H1 (cell line): ENCODE measurements around the gene AGAP1. TPM values are rescaled to one million over a fixed set of nuclear protein-coding genes. Genes with fewer than 3 reads are reported as not detected.

ENCODE experiments used
- CTCF ChIA-PET: fragments of 300-600 bp; sonication (Branson Sonifier 250); formaldehyde crosslinking; loops from one replicate; lab custom pipeline; 2021; ENCODE audit not compliant: partially characterized antibody; lab: Charles Lee
- POLR2A ChIA-PET: fragments of 300-600 bp; sonication (Branson Sonifier 250); formaldehyde crosslinking; loops from one replicate; lab custom pipeline; 2021; ENCODE audit warnings: inconsistent platforms; ENCODE audit not compliant: partially characterized antibody; lab: Charles Lee
- DNase-seq, 2 experiments: peaks; one replicate each; pipeline versions ENCODE4 v3.0.0 to v3.0.0-alpha.2; 2010 to 2022; ENCODE audit warnings: low spot score in 2 of 2, low read depth in 1 of 2, mixed read lengths in 1 of 2
- FAIRE-seq: peaks from 2 replicates; lab custom pipeline; 2011; peaks lifted over from hg19 to GRCh38; lab: Jason Lieb, UNC
- H2AFZ ChIP-seq: 2 replicates; pipeline ENCODE4 v1.8.1; 2012; ENCODE audit warnings: low read length, inconsistent platforms
- H2AK5ac ChIP-seq: 2 replicates; pipeline ENCODE4 v1.6.1; 2013; ENCODE audit warnings: low read depth, low read length
- H2BK120ac ChIP-seq: replicated peaks from 2 replicates; pipeline ENCODE3; 2013; ENCODE audit warnings: low read depth, low read length, inconsistent platforms
- H2BK12ac ChIP-seq: 2 replicates; pipeline ENCODE4 v1.6.1; 2013; ENCODE audit warnings: low read depth, low read length
- H2BK15ac ChIP-seq: 2 replicates; pipeline ENCODE4 v1.6.1; 2013; ENCODE audit warnings: low read length
- H2BK20ac ChIP-seq: 2 replicates; pipeline ENCODE4 v1.6.1; 2013; ENCODE audit warnings: low read length
- H2BK5ac ChIP-seq: 2 replicates; pipeline ENCODE4 v1.6.1; 2013; ENCODE audit warnings: low read depth, low read length
- H3K14ac ChIP-seq: 2 replicates; pipeline ENCODE4 v1.6.1; 2013; ENCODE audit warnings: inconsistent platforms; ENCODE audit not compliant: insufficient read length
- H3K18ac ChIP-seq: 2 replicates; pipeline ENCODE4 v1.6.1; 2013; ENCODE audit warnings: low read length; ENCODE audit errors: extremely low read depth
- H3K23ac ChIP-seq: 2 replicates; pipeline ENCODE4 v1.6.1; 2013; ENCODE audit warnings: inconsistent platforms; ENCODE audit not compliant: insufficient read length
- H3K23me2 ChIP-seq: 2 replicates; pipeline ENCODE4 v1.6.1; 2013; ENCODE audit warnings: low read depth, low read length
- H3K27ac ChIP-seq: 2 replicates; pipeline ENCODE4 v1.6.1; 2011; ENCODE audit warnings: low read depth, low read length, inconsistent platforms
- H3K27me3 ChIP-seq, 4 experiments: replicated peaks in 1 of 4; 1 replicate in 1 of 4; 2 replicates in 3 of 4; pipeline versions ENCODE4 v1.6.1 to v1.8.1; 2011 to 2013; ENCODE audit warnings: low read length in 3 of 4, mild to moderate bottlenecking in 3 of 4, inconsistent platforms in 2 of 4, mixed read lengths in 2 of 4, moderate library complexity in 1 of 4; ENCODE audit not compliant: control insufficient read depth in 3 of 4, insufficient read depth in 3 of 4; ENCODE audit errors: extremely low read depth in 1 of 4
- H3K36me3 ChIP-seq, 4 experiments: 2 replicates each; pipeline versions ENCODE4 v1.6.1 to v1.8.1; 2011 to 2013; ENCODE audit warnings: mild to moderate bottlenecking in 4 of 4, low read length in 3 of 4, moderate library complexity in 2 of 4, control low read depth in 1 of 4, inconsistent platforms in 1 of 4; ENCODE audit not compliant: insufficient read depth in 4 of 4, control insufficient read depth in 2 of 4
- H3K4ac ChIP-seq: replicated peaks from 2 replicates; pipeline ENCODE3; 2013; ENCODE audit warnings: low read length, low read depth, mixed read lengths, inconsistent platforms; ENCODE audit not compliant: insufficient read length
- H3K4me1 ChIP-seq, 4 experiments: replicated peaks in 1 of 4; 1 replicate in 1 of 4; 2 replicates in 3 of 4; pipeline versions ENCODE4 v1.6.1 to v1.8.1; 2011 to 2013; ENCODE audit warnings: low read length in 3 of 4, inconsistent platforms in 2 of 4, mixed read lengths in 1 of 4; ENCODE audit not compliant: insufficient read depth in 4 of 4, control insufficient read depth in 3 of 4
- H3K4me2 ChIP-seq, 2 experiments: 2 replicates each; pipeline versions ENCODE4 v1.6.1 to v1.8.1; 2011 to 2013; ENCODE audit warnings: low read depth in 2 of 2, low read length in 2 of 2, control low read depth in 1 of 2, inconsistent platforms in 1 of 2, mild to moderate bottlenecking in 1 of 2; ENCODE audit not compliant: insufficient read depth in 1 of 2
- H3K4me3 ChIP-seq, 4 experiments: fragments of 200-600, 300-600 bp in 1 of 4; sonication (generic), shearing (Covaris generic), sonication (Bioruptor Twin) in 1 of 4; 2 replicates each; pipeline versions ENCODE4 v1.5.1 to v1.8.1; 2011 to 2016; ENCODE audit warnings: low read length in 4 of 4, low read depth in 3 of 4, control low read depth in 2 of 4, inconsistent platforms in 2 of 4, mild to moderate bottlenecking in 2 of 4, mixed read lengths in 1 of 4, moderate library complexity in 1 of 4; ENCODE audit not compliant: insufficient read depth in 2 of 4; ENCODE audit errors: extremely low read depth in 1 of 4
- H3K56ac ChIP-seq: replicated peaks from 2 replicates; pipeline ENCODE3; 2013; ENCODE audit warnings: low read depth, mild to moderate bottlenecking, mixed read lengths, low read length, inconsistent platforms; ENCODE audit not compliant: insufficient read length
- H3K79me1 ChIP-seq: 2 replicates; pipeline ENCODE4 v1.6.1; 2013; ENCODE audit warnings: low read depth, low read length, control low read depth
- H3K79me2 ChIP-seq, 2 experiments: 2 replicates each; pipeline versions ENCODE4 v1.6.1 to v1.8.1; 2012 to 2013; ENCODE audit warnings: low read length in 2 of 2, mild to moderate bottlenecking in 2 of 2, inconsistent platforms in 1 of 2; ENCODE audit not compliant: insufficient read depth in 2 of 2, control insufficient read depth in 1 of 2
- H3K9ac ChIP-seq, 4 experiments: replicated peaks in 1 of 4; 1 replicate in 1 of 4; 2 replicates in 3 of 4; pipeline versions ENCODE4 v1.6.1 to v1.8.1; 2011 to 2013; ENCODE audit warnings: low read depth in 3 of 4, low read length in 3 of 4, control low read depth in 2 of 4, mild to moderate bottlenecking in 2 of 4, moderate library complexity in 2 of 4, inconsistent platforms in 1 of 4; ENCODE audit errors: extremely low read depth in 1 of 4
- H3K9me3 ChIP-seq, 2 experiments: 2 replicates each; pipeline versions ENCODE4 v1.6.1 to v1.8.1; 2012 to 2013; ENCODE audit warnings: mild to moderate bottlenecking in 2 of 2, moderate library complexity in 2 of 2, control low read depth in 1 of 2, inconsistent platforms in 1 of 2, low read depth in 1 of 2, low read length in 1 of 2, mixed read lengths in 1 of 2; ENCODE audit not compliant: insufficient read depth in 2 of 2
- H4K20me1 ChIP-seq, 2 experiments: replicated peaks in 1 of 2; 2 replicates each; pipeline versions ENCODE3 to v1.8.1; 2011 to 2013; ENCODE audit warnings: inconsistent platforms in 2 of 2, low read length in 2 of 2, mild to moderate bottlenecking in 1 of 2; ENCODE audit not compliant: insufficient read depth in 2 of 2, control insufficient read depth in 1 of 2
- H4K5ac ChIP-seq: 2 replicates; pipeline ENCODE4 v1.6.1; 2013; ENCODE audit warnings: low read length, low read depth, mixed read lengths, inconsistent platforms; ENCODE audit not compliant: insufficient read length
- H4K8ac ChIP-seq: 2 replicates; pipeline ENCODE4 v1.8.0; 2013; ENCODE audit warnings: mild to moderate bottlenecking, moderate library complexity, low read length, inconsistent platforms; ENCODE audit not compliant: insufficient read depth; ENCODE audit errors: extremely low read depth
- H4K91ac ChIP-seq: replicated peaks from 2 replicates; pipeline ENCODE3; 2013; ENCODE audit warnings: low read length, mixed read lengths, inconsistent platforms; ENCODE audit not compliant: insufficient read length
- ASH2L ChIP-seq: fragments of 200-600, 300-600 bp; sonication (generic); IDR thresholded peaks from one replicate; pipeline ENCODE4 v1.7.1; 2017; ENCODE audit warnings: low read length
- ATF3 ChIP-seq: IDR thresholded peaks from 2 replicates; pipeline ENCODE4 v1.6.1; 2011; ENCODE audit warnings: low read depth, mild to moderate bottlenecking, low read length; ENCODE audit not compliant: insufficient read depth
- CBX5 ChIP-seq: fragments of 300-800, 300-1000 bp; sonication (generic); IDR thresholded peaks from 2 replicates; pipeline ENCODE4 v1.7.1; 2016; ENCODE audit warnings: antibody characterized with exemption, low read length, low read depth
- JUND ChIP-seq: IDR thresholded peaks from 2 replicates; pipeline ENCODE4 v1.6.1; 2011; ENCODE audit warnings: mild to moderate bottlenecking, improper control_type of control experiment, low read length
- KDM1A ChIP-seq: fragments of 200-600, 300-600 bp; sonication (generic); IDR thresholded peaks from 2 replicates; pipeline ENCODE4 v1.7.1; 2016; ENCODE audit warnings: mild to moderate bottlenecking, low read length, borderline replicate concordance
- MAX ChIP-seq: IDR thresholded peaks from 2 replicates; pipeline ENCODE4 v1.6.1; 2012; ENCODE audit warnings: inconsistent platforms
- POLR2A ChIP-seq, 2 experiments: IDR thresholded peaks; 1 replicate in 1 of 2; 2 replicates in 1 of 2; pipeline ENCODE4 v1.6.1; 2011; ENCODE audit warnings: low read depth in 2 of 2, low read length in 2 of 2, mild to moderate bottlenecking in 2 of 2; ENCODE audit errors: control extremely low read depth in 1 of 2
- POU5F1 ChIP-seq: IDR thresholded peaks from 2 replicates; pipeline ENCODE4 v1.6.1; 2011; ENCODE audit warnings: low read depth, mild to moderate bottlenecking, low read length, moderate library complexity
- TEAD4 ChIP-seq: IDR thresholded peaks from 2 replicates; pipeline ENCODE4 v1.6.1; 2012; ENCODE audit warnings: low read depth, low read length, inconsistent platforms, mixed read lengths
- WGBS, 2 experiments: shearing (Covaris generic) in 1 of 2; methylation state at CpG; one replicate each; pipeline versions ENCODE4 v1.1.6 to v1.1.7; 2013 to 2015; ENCODE audit warnings: low lambda C conversion rate in 2 of 2, mixed read lengths in 2 of 2, inconsistent platforms in 1 of 2, low coverage in 1 of 2, missing lambda C conversion rate in 1 of 2; ENCODE audit not compliant: insufficient replicate concordance in 2 of 2, insufficient coverage in 1 of 2, insufficient read length in 1 of 2; ENCODE audit errors: extremely low coverage in 1 of 2, missing lambda C conversion rate in 1 of 2; 5-methylcytosine and 5-hydroxymethylcytosine counted together
- polyA plus RNA-seq, 7 experiments: library from polyadenylated mRNA; depleted of rRNA in 3 of 7; stranded (reverse) in 5 of 7; unstranded in 2 of 7; fragments of >200 nt in 5 of 7; fragments of 200-250 nt in 2 of 7; gene quantifications; 1 replicate in 5 of 7; 2 replicates in 1 of 7; 4 replicates in 1 of 7; pipeline versions ENCODE4 v1.2.1 to v1.2.3, GENCODE V29; 2011 to 2013; ENCODE audit warnings: missing spikeins in 2 of 7, mixed read lengths in 2 of 7
- total RNA-seq: library from RNA; stranded (reverse); fragmentation: NEBNext Ultra II Directional; extraction: Animal tissue kit (Norgen Biotek cat#: 25700); gene quantifications from 2 replicates; pipeline ENCODE4 v1.2.1, GENCODE V29; 2021

The AGAP1 gene
- total and polyA plus RNA-seq, 2 of the 8 experiments (the other 6 are each of a cell fraction or from before 2014, with no cell fraction given): 18.1 to 39.4 TPM

GRCh38 chr2:235643680-235644511 is 150.1 kb downstream of the AGAP1 start:
- H2BK12ac ChIP-seq: no peak overlapping the region
- no peaks in the 10 kb centered on the region for H3K23me2 ChIP-seq
- H3K18ac ChIP-seq: no peak overlapping the region
- H3K4me1 ChIP-seq: peaks cover 5 to 17% (median 12%) of the 10 kb centered on the region in 4 experiments; a peak in 6 of 7 replicates
- no peak overlapping the region for H3K23ac ChIP-seq
- ChIA-PET POLR2A (interaction anchor here (1.6 kb wide), 2 partner anchors 10 to 15 kb away, joined by 4 to 5 read pairs; no protein-coding TSS in a partner anchor), CTCF (interaction anchor here (0.8 to 1.9 kb wide), 9 partner anchors 11 to 102 kb away, joined by 3 to 8 read pairs (median 3); no protein-coding TSS in a partner anchor)
- TF ChIP-seq ASH2L: no peak
- TF ChIP-seq ATF3: no peak
- TF ChIP-seq POLR2A (IDR thresholded peaks at IDR 0.05; ENCODE audit: control extremely low read depth in 1 of 2, low read depth in 2 of 2, low read length in 2 of 2): no peak
- no peak for TF ChIP-seq JUND
- no peak for TF ChIP-seq MAX
- no peak for TF ChIP-seq POU5F1
- no peak for TF ChIP-seq KDM1A
- TF ChIP-seq CBX5: no peak
- TF ChIP-seq TEAD4: no peak
- H2BK15ac ChIP-seq: no peak overlapping the region; the same call in 1 of the 2 replicates
- H2BK5ac ChIP-seq: no peak overlapping the region
- no peak overlapping the region for H4K91ac ChIP-seq
- H3K14ac ChIP-seq: no peak overlapping the region
- H2AFZ ChIP-seq: no peak overlapping the region
- no peak overlapping the region for H2AK5ac ChIP-seq
- H3K27ac ChIP-seq: no peak overlapping the region
- no peak overlapping the region; the same call in 1 of the 2 replicates for H4K8ac ChIP-seq
- H3K56ac ChIP-seq: no peak overlapping the region
- DNase-seq: no peak
- H2BK20ac ChIP-seq: no peak overlapping the region
- H2BK120ac ChIP-seq: no peak overlapping the region
- H3K79me1 ChIP-seq: peaks cover 11% of the 10 kb centered on the region; the same call in 1 of the 2 replicates
- H3K36me3 ChIP-seq: no peaks in the 10 kb centered on the region
- peaks cover 0 to 3% of the 10 kb centered on the region in 2 experiments for H4K20me1 ChIP-seq
- no peaks in the 10 kb centered on the region for H3K9me3 ChIP-seq
- no peak overlapping the region for H3K4me2 ChIP-seq
- H3K4ac ChIP-seq: no peak overlapping the region
- H4K5ac ChIP-seq: no peak overlapping the region
- no peak for FAIRE-seq
- 91% methylated on average over 16 of the region's 16 CpGs; no CpG with 5 or more reads in 1 of the 2 experiments for WGBS, 2 experiments
- H3K27me3 ChIP-seq: no peaks in the 10 kb centered on the region
- H3K4me3 ChIP-seq: no peak overlapping the region
- peaks cover 0 to 56% of the 10 kb centered on the region in 2 experiments; a peak in 3 of 4 replicates for H3K79me2 ChIP-seq
- no peak overlapping the region for H3K9ac ChIP-seq
